ENCODE measurements around the gene NCF4. TPM values are rescaled to one million over a fixed set of nuclear protein-coding genes. Genes with fewer than 3 reads are reported as not detected.

NCF4 gene
- total and polyA plus RNA-seq, 2 of the 4 experiments (the other 2 are of a cell fraction), result not detected

DNA sequence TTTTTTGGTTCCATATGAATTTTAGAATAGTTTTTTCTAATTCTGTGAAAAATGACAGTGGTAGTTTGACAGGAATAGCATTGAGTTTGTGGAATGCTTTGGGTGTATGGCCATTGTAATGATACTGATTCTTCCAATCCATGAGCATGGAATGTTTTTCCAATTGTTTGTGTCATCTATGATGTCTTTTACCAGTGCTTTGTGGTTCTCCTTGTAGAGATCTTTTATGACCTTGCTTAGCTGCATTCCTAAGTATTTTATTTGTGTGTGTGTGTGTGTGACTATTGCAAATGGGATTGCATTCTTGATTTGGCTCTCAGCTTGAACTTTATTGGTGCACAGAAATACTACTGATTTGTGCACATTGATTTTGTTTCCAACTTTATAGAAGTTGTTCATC is 49.7 kb downstream of the NCF4 start:
- H2AK5ac ChIP-seq (ENCODE audit: low read depth, low read length), result no peak overlapping the region
- H2BK120ac ChIP-seq (ENCODE audit: low read depth, low read length), result no peak overlapping the region
- no peak overlapping the region for H2BK20ac ChIP-seq (ENCODE audit: low read depth, low read length)
- no peak overlapping the region for H2AFZ ChIP-seq (replicated peaks; ENCODE audit: low read length, poor library complexity)
- intact Hi-C loops (cut with micrococcal nuclease), result no loop called here
- no peaks in the 10 kb centered on the region for H4K20me1 ChIP-seq (ENCODE audit: insufficient read depth, low read length)
- H2AK9ac ChIP-seq (replicated peaks; ENCODE audit: low read depth, low read length, poor library complexity), result no peak overlapping the region
- H3K23ac ChIP-seq (ENCODE audit: low read depth, low read length), result no peak overlapping the region
- DNase-seq (no peak), ATAC-seq (ENCODE audit: low read depth) (no peak)
- no peak overlapping the region for H3K27ac ChIP-seq (ENCODE audit: insufficient read depth, low read length)
- H3K4ac ChIP-seq (ENCODE audit: low read depth, low read length), result no peak overlapping the region
- no peaks in the 10 kb centered on the region for H3K4me1 ChIP-seq (ENCODE audit: control insufficient read depth, insufficient read depth, low read length)
- CTCF ChIA-PET, result no interaction called here
- H2BK15ac ChIP-seq (ENCODE audit: low read depth, low read length), result no peak overlapping the region
- TF ChIP-seq POLR2A (IDR thresholded peaks at IDR 0.05; ENCODE audit: low read depth, low read length) (no peak), FOS (IDR thresholded peaks at IDR 0.05; ENCODE audit: low read depth, low read length) (no peak), CHD1 (IDR thresholded peaks at IDR 0.05; ENCODE audit: low read depth, low read length) (no peak)
- TF ChIP-seq, protein P1, sequence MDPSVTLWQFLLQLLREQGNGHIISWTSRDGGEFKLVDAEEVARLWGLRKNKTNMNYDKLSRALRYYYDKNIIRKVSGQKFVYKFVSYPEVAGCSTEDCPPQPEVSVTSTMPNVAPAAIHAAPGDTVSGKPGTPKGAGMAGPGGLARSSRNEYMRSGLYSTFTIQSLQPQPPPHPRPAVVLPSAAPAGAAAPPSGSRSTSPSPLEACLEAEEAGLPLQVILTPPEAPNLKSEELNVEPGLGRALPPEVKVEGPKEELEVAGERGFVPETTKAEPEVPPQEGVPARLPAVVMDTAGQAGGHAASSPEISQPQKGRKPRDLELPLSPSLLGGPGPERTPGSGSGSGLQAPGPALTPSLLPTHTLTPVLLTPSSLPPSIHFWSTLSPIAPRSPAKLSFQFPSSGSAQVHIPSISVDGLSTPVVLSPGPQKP (IDR thresholded peaks at IDR 0.05; ENCODE audit: borderline replicate concordance, low read depth, low read length), result no peak
- H3K4me3 ChIP-seq (ENCODE audit: insufficient read depth, low read depth, low read length), result no peak overlapping the region
- in situ Hi-C loops (cut with MboI; ENCODE audit: low sequenced_read_pairs), result no loop called here
- H3K9ac ChIP-seq (ENCODE audit: low read depth, low read length), result no peak overlapping the region
- H3K18ac ChIP-seq (ENCODE audit: low read depth, low read length), result no peak overlapping the region
- no peaks in the 10 kb centered on the region for H3K79me1 ChIP-seq (ENCODE audit: low read depth in 1 of 2, low read length in 2 of 2)
- no peak overlapping the region for H4K8ac ChIP-seq (ENCODE audit: low read depth in 2 of 2, low read length in 2 of 2)
- H3K56ac ChIP-seq (ENCODE audit: extremely low read depth, insufficient read depth, low read length), result no peak overlapping the region
- no peaks in the 10 kb centered on the region for H3K9me1 ChIP-seq (ENCODE audit: insufficient read depth, low read length)
- H3K36me3 ChIP-seq (ENCODE audit: control insufficient read depth, insufficient read depth, low read length), result no peaks in the 10 kb centered on the region
- no peak overlapping the region for H4K5ac ChIP-seq (ENCODE audit: low read depth, low read length)
- H3K14ac ChIP-seq (replicated peaks; ENCODE audit: low read depth, low read length), result no peak overlapping the region
- no TSS peak for BruUV-seq (replicated peaks)
- peaks cover 13% of the 10 kb centered on the region for H3K27me3 ChIP-seq (ENCODE audit: control insufficient read depth, insufficient read depth, low read length)
- POLR2A ChIA-PET (ENCODE audit: unreplicated experiment), result no interaction called here
- dilution Hi-C loops (cut with HindIII; ENCODE audit: low sequenced_read_pairs, unreplicated experiment), result no loop called here
- no peak overlapping the region for H3K4me2 ChIP-seq (ENCODE audit: low read depth, low read length)
- no peaks in the 10 kb centered on the region for H3K9me3 ChIP-seq (ENCODE audit: control insufficient read depth, insufficient read depth, low read length)
- no peak overlapping the region for H2BK5ac ChIP-seq (ENCODE audit: low read depth, low read length, poor library complexity, severe bottlenecking)
- H4K91ac ChIP-seq (ENCODE audit: insufficient read depth, low read depth, low read length), result no peak overlapping the region

All from IMR-90 (cell line).